Measurements from ENCODE around the gene REV3L.

GRCh38 chr6:111379302-111379701, 103.7 kb downstream of the REV3L start:
- TF ChIP-seq, protein P1, sequence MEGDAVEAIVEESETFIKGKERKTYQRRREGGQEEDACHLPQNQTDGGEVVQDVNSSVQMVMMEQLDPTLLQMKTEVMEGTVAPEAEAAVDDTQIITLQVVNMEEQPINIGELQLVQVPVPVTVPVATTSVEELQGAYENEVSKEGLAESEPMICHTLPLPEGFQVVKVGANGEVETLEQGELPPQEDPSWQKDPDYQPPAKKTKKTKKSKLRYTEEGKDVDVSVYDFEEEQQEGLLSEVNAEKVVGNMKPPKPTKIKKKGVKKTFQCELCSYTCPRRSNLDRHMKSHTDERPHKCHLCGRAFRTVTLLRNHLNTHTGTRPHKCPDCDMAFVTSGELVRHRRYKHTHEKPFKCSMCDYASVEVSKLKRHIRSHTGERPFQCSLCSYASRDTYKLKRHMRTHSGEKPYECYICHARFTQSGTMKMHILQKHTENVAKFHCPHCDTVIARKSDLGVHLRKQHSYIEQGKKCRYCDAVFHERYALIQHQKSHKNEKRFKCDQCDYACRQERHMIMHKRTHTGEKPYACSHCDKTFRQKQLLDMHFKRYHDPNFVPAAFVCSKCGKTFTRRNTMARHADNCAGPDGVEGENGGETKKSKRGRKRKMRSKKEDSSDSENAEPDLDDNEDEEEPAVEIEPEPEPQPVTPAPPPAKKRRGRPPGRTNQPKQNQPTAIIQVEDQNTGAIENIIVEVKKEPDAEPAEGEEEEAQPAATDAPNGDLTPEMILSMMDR (conservative IDR thresholded peaks at IDR 0.05 in 1 of 2, IDR thresholded peaks at IDR 0.05 in 1 of 2; ENCODE audit: extremely low read depth in 1 of 2, insufficient read depth in 1 of 2, low read depth in 1 of 2, low read length in 2 of 2), result no peak
- no peak for TF ChIP-seq EZH2 (IDR thresholded peaks at IDR 0.05; ENCODE audit: borderline replicate concordance, low read length)

Data from mammary epithelial cell (primary cell).